Measurements from ENCODE around the gene ECSCR.

- TF ChIP-seq, protein P1, sequence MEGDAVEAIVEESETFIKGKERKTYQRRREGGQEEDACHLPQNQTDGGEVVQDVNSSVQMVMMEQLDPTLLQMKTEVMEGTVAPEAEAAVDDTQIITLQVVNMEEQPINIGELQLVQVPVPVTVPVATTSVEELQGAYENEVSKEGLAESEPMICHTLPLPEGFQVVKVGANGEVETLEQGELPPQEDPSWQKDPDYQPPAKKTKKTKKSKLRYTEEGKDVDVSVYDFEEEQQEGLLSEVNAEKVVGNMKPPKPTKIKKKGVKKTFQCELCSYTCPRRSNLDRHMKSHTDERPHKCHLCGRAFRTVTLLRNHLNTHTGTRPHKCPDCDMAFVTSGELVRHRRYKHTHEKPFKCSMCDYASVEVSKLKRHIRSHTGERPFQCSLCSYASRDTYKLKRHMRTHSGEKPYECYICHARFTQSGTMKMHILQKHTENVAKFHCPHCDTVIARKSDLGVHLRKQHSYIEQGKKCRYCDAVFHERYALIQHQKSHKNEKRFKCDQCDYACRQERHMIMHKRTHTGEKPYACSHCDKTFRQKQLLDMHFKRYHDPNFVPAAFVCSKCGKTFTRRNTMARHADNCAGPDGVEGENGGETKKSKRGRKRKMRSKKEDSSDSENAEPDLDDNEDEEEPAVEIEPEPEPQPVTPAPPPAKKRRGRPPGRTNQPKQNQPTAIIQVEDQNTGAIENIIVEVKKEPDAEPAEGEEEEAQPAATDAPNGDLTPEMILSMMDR (IDR thresholded peaks at IDR 0.05): no peak
- no peak for TF ChIP-seq EZH2 (IDR thresholded peaks at IDR 0.05; ENCODE audit: borderline replicate concordance, insufficient read depth, low read depth, low read length, poor library complexity, severe bottlenecking)
Measured at GRCh38 chr5:139494256-139494655, 31.7 kb upstream of the ECSCR start.

Data from B cell (primary cell).